T-helper 2 cell treated with Interferon-gamma antibody and Interleukin-4, amounts not matched to agents 5 μg/mL and 100 μg/mL, for 36 hours (primary cell): Measurements from ENCODE around the gene ABO.

Experiments
- DNase-seq: peaks from one replicate; pipeline ENCODE4 v3.0.0; 2021; ENCODE audit warnings: low spot score
- H3K27ac Mint-ChIP-seq: one replicate; pipeline ENCODE4 v1.8.0; 2021; ENCODE audit warnings: mild to moderate bottlenecking, mixed read lengths
- H3K27me3 Mint-ChIP-seq: one replicate; pipeline ENCODE4 v1.8.0; 2021; ENCODE audit warnings: low read depth, mixed read lengths
- H3K36me3 Mint-ChIP-seq: one replicate; pipeline ENCODE4 v1.8.0; 2021; ENCODE audit warnings: low read depth, mixed read lengths
- H3K4me1 Mint-ChIP-seq: one replicate; pipeline ENCODE4 v1.8.0; 2021; ENCODE audit warnings: low read depth, mixed read lengths
- H3K4me3 Mint-ChIP-seq: one replicate; pipeline ENCODE4 v1.8.0; 2022; ENCODE audit warnings: mild to moderate bottlenecking, moderate library complexity, mixed read lengths
- H3K9me3 Mint-ChIP-seq: one replicate; pipeline ENCODE4 v1.8.0; 2021; ENCODE audit warnings: mixed read lengths

The ABO gene

GRCh38 chr9:133263557-133263956 lies 11.4 kb downstream of the ABO start:
- no peak overlapping the region for H3K4me3 Mint-ChIP-seq
- H3K36me3 Mint-ChIP-seq: no peaks in the 10 kb centered on the region
- H3K9me3 Mint-ChIP-seq: no peaks in the 10 kb centered on the region
- no peak overlapping the region for H3K27ac Mint-ChIP-seq
- peaks cover 8% of the 10 kb centered on the region for H3K27me3 Mint-ChIP-seq
- DNase-seq: no peak
- no peaks in the 10 kb centered on the region for H3K4me1 Mint-ChIP-seq

- Mint-ChIP-seq H3K36me3 (no peaks in the 10 kb centered on the region), H3K4me1 (no peaks in the 10 kb centered on the region), H3K4me3 (no peak overlapping the region), H3K9me3 (no peaks in the 10 kb centered on the region), H3K27me3 (peaks cover 4% of the 10 kb centered on the region), H3K27ac (no peak overlapping the region)
- no peak for DNase-seq
Observed at GRCh38 chr9:133262226-133262625, 12.8 kb downstream of the ABO start.

GRCh38 chr9:133261753-133262120 lies 13.3 kb downstream of the ABO start:
- DNase-seq: no peak
- Mint-ChIP-seq H3K4me3 (no peak overlapping the region), H3K4me1 (no peaks in the 10 kb centered on the region), H3K36me3 (no peaks in the 10 kb centered on the region), H3K27ac (no peak overlapping the region), H3K27me3 (peaks cover 3% of the 10 kb centered on the region), H3K9me3 (no peaks in the 10 kb centered on the region)

GRCh38 chr9:133261103-133261752 lies 13.8 kb downstream of the ABO start:
- H3K36me3 Mint-ChIP-seq: no peaks in the 10 kb centered on the region
- no peak overlapping the region for H3K4me3 Mint-ChIP-seq
- H3K27me3 Mint-ChIP-seq: no peaks in the 10 kb centered on the region
- H3K27ac Mint-ChIP-seq: no peak overlapping the region
- H3K9me3 Mint-ChIP-seq: no peaks in the 10 kb centered on the region
- no peak for DNase-seq
- H3K4me1 Mint-ChIP-seq: no peaks in the 10 kb centered on the region

- Mint-ChIP-seq H3K4me1 (no peaks in the 10 kb centered on the region), H3K27me3 (no peaks in the 10 kb centered on the region), H3K27ac (no peak overlapping the region), H3K9me3 (no peaks in the 10 kb centered on the region), H3K36me3 (no peaks in the 10 kb centered on the region), H3K4me3 (no peak overlapping the region)
- DNase-seq: no peak
Observed at GRCh38 chr9:133260334-133261102, 14.5 kb downstream of the ABO start.

- H3K4me3 Mint-ChIP-seq: no peak overlapping the region
- no peak for DNase-seq
- H3K9me3 Mint-ChIP-seq: no peaks in the 10 kb centered on the region
- no peak overlapping the region for H3K27ac Mint-ChIP-seq
- H3K4me1 Mint-ChIP-seq: peaks cover under 1% of the 10 kb centered on the region
- no peaks in the 10 kb centered on the region for H3K36me3 Mint-ChIP-seq
- H3K27me3 Mint-ChIP-seq: no peaks in the 10 kb centered on the region
Observed at GRCh38 chr9:133258061-133259015, 16.7 kb downstream of the ABO start.

- Mint-ChIP-seq H3K9me3 (no peaks in the 10 kb centered on the region), H3K27me3 (no peaks in the 10 kb centered on the region), H3K27ac (no peak overlapping the region), H3K4me3 (no peak overlapping the region), H3K4me1 (peaks cover 6% of the 10 kb centered on the region), H3K36me3 (no peaks in the 10 kb centered on the region)
- no peak for DNase-seq
Observed at GRCh38 chr9:133257465-133257956, 17.5 kb downstream of the ABO start.

- Mint-ChIP-seq H3K27me3 (no peaks in the 10 kb centered on the region), H3K36me3 (no peaks in the 10 kb centered on the region), H3K9me3 (no peaks in the 10 kb centered on the region), H3K4me3 (no peak overlapping the region), H3K4me1 (peaks cover 6% of the 10 kb centered on the region), H3K27ac (no peak overlapping the region)
- no peak for DNase-seq
Observed at GRCh38 chr9:133256686-133257091, 18.3 kb downstream of the ABO start.

GRCh38 chr9:133256136-133256461 lies 18.9 kb downstream of the ABO start:
- Mint-ChIP-seq H3K27ac (no peak overlapping the region), H3K27me3 (no peaks in the 10 kb centered on the region), H3K9me3 (no peaks in the 10 kb centered on the region), H3K4me1 (peaks cover 6% of the 10 kb centered on the region), H3K36me3 (no peaks in the 10 kb centered on the region), H3K4me3 (no peak overlapping the region)
- DNase-seq: no peak

GRCh38 chr9:133255371-133256135 lies 19.4 kb downstream of the ABO start:
- no peak for DNase-seq
- H3K36me3 Mint-ChIP-seq: no peaks in the 10 kb centered on the region

GRCh38 chr9:133254471-133254870 lies 20.5 kb downstream of the ABO start:
- no peaks in the 10 kb centered on the region for H3K36me3 Mint-ChIP-seq
- peaks cover 10% of the 10 kb centered on the region for H3K4me1 Mint-ChIP-seq
- no peaks in the 10 kb centered on the region for H3K9me3 Mint-ChIP-seq
- H3K4me3 Mint-ChIP-seq: no peak overlapping the region
- H3K27ac Mint-ChIP-seq: no peak overlapping the region
- no peak for DNase-seq
- peaks cover 4% of the 10 kb centered on the region for H3K27me3 Mint-ChIP-seq

More at GRCh38 chr9:133255371-133256135, 19.4 kb downstream of the ABO start:
- no peaks in the 10 kb centered on the region for H3K27me3 Mint-ChIP-seq
- peaks cover 6% of the 10 kb centered on the region for H3K4me1 Mint-ChIP-seq
- no peak overlapping the region for H3K4me3 Mint-ChIP-seq
- H3K27ac Mint-ChIP-seq: no peak overlapping the region
- H3K9me3 Mint-ChIP-seq: no peaks in the 10 kb centered on the region

- H3K9me3 Mint-ChIP-seq: no peaks in the 10 kb centered on the region
- H3K27ac Mint-ChIP-seq: no peak overlapping the region
- H3K4me3 Mint-ChIP-seq: no peak overlapping the region
- H3K4me1 Mint-ChIP-seq: peaks cover 21% of the 10 kb centered on the region
- no peaks in the 10 kb centered on the region for H3K36me3 Mint-ChIP-seq
- peaks cover 4% of the 10 kb centered on the region for H3K27me3 Mint-ChIP-seq
- no peak for DNase-seq
Observed at GRCh38 chr9:133253268-133253667, 21.7 kb downstream of the ABO start.

- Mint-ChIP-seq H3K27ac (peak overlapping the region; percentile 32), H3K9me3 (no peaks in the 10 kb centered on the region), H3K4me1 (peaks cover 21% of the 10 kb centered on the region), H3K4me3 (peak overlapping the region; percentile 57), H3K27me3 (peaks cover 4% of the 10 kb centered on the region), H3K36me3 (no peaks in the 10 kb centered on the region)
- DNase-seq: peak; percentile 18
Observed at GRCh38 chr9:133252301-133253020, 22.5 kb downstream of the ABO start.
